ENCODE data around the gene MYL3.

MYL3 gene

DNA sequence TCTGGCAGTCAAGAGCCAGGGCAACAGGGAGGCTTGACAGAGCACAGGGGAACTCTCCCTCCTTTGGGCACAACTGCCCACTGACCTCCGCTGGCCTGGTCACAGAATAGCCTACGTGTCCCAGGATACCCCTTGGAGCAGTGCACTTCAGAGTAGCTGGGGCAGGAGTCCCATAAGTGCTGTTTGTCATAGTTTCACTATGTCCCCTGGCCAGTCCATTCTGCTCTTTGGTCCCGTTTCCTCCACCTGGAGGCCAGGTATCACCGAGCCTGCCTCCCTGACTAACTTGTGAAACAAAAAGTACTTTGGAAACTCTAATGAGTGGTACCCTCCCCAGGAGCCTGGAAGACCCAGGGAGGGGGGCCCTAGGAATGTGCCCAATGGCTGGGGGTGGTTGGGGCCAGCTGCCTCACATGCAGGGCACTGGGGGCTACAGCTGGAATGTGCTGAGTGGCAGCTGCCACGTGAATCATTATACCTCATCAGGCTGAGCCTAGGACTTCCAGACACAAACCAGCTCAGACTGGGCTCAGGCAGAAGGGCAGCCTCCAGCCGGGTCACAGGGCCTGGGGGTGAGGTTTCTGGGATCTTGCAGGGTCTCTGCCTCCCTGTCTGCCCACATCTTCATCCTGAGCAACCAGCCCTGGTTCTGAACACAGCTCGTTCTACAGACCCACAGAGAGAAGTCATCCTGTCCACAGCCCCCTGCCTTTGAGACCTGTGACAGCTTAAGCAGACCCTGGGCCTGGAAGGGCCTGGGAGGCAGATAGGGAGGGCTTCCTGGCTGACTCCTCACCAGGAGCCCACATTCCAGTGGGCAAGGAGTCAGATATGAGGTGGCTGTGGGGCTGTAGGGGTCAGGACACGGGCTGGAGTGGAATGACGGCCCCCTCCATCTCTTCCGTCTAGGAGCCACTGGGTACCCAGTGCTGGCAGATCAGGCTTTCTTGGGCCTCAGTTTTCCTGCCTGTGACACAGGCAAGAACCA is 13.4 kb upstream of the MYL3 start:
- Histone ChIP-seq H3K4me1 (ENCODE audit: control insufficient read depth, insufficient read depth, low read length) (peaks cover 4% of the 10 kb centered on the region), H3K4me3 (ENCODE audit: low read length) (no peak overlapping the region), H3K27ac (ENCODE audit: low read depth, low read length) (no peak overlapping the region), H3K36me3 (ENCODE audit: control insufficient read depth, insufficient read depth, low read length) (no peaks in the 10 kb centered on the region), H3K9ac (ENCODE audit: low read length) (no peak overlapping the region), H3K27me3 (ENCODE audit: control insufficient read depth, insufficient read depth, low read length) (peaks cover 5% of the 10 kb centered on the region)

DNA sequence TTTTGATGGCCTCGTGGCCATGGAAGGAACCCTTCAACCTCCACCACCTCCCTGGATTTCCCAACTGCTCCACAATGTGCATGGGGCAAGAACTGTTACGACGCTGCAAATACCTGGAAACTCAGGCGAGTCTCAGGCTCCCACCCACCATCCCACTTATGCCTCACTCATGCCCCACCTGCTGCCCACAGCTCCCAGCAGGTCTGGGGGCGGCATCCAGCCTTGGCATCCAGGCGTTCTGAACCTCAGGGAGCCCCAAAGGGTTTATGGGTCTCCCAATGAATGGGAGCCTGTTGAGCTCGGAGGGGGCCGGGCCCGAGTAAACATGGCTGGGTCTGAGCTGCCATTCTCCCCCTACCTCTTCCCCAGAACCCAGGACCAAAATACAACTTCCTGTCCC is 12.3 kb upstream of the MYL3 start:
- Histone ChIP-seq H3K4me1 (ENCODE audit: control insufficient read depth, insufficient read depth, low read length) (peaks cover 4% of the 10 kb centered on the region), H3K36me3 (ENCODE audit: control insufficient read depth, insufficient read depth, low read length) (no peaks in the 10 kb centered on the region), H3K4me3 (ENCODE audit: low read length) (no peak overlapping the region), H3K27ac (ENCODE audit: low read depth, low read length) (no peak overlapping the region), H3K9ac (ENCODE audit: low read length) (no peak overlapping the region), H3K27me3 (ENCODE audit: control insufficient read depth, insufficient read depth, low read length) (no peaks in the 10 kb centered on the region)

DNA sequence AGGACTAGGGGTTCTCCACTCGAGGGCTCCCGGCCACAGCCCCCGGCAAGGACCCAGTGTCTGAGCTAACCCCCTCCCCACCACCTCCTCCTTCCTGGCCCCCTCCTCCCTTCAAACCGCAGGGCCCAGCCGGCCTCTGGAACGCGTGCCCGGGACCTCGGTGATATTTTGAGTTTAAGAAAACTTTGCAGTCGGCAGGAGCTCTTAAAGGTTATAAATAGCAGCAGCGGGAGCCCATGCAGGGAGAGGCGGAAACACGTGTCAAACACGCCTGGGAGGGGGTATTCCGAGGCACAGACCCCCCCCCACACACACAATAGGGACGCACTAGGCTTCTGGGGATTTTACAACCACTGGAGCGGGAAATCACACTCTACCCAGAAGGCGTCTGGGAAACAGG is 11.2 kb upstream of the MYL3 start:
- H3K4me1 ChIP-seq (ENCODE audit: control insufficient read depth, insufficient read depth, low read length) = peaks cover 4% of the 10 kb centered on the region

DNA sequence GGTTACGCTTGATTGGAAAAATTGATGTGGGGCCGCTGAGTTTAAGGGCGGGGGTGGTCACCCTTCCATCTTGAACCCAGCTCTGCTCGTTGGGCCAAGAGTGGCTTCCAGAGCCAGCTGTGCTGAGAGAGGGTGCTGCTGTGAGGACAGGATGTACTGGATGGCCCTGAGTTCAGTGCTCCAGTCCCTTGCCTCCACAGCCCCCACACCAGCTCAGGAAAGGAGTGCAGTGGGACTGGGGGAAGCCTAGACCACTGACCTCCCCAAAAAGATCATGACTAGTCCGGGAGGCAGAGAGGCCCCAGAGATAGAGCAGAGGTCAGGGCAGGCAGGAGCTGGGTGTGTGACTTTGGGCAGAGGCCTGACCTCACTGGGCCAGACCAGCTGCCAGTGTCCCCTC is 10.3 kb upstream of the MYL3 start:
- Histone ChIP-seq H3K27ac (ENCODE audit: low read depth, low read length) (no peak overlapping the region), H3K27me3 (ENCODE audit: control insufficient read depth, insufficient read depth, low read length) (no peaks in the 10 kb centered on the region), H3K4me1 (ENCODE audit: control insufficient read depth, insufficient read depth, low read length) (peaks cover 2% of the 10 kb centered on the region), H3K4me3 (ENCODE audit: low read length) (no peak overlapping the region), H3K9ac (ENCODE audit: low read length) (no peak overlapping the region), H3K36me3 (ENCODE audit: control insufficient read depth, insufficient read depth, low read length) (no peaks in the 10 kb centered on the region)

More for the DNA sequence above, 11.2 kb upstream of the MYL3 start:
- no peak overlapping the region for H3K9ac ChIP-seq (ENCODE audit: low read length)
- no peaks in the 10 kb centered on the region for H3K27me3 ChIP-seq (ENCODE audit: control insufficient read depth, insufficient read depth, low read length)
- no peak overlapping the region for H3K27ac ChIP-seq (ENCODE audit: low read depth, low read length)
- no peaks in the 10 kb centered on the region for H3K36me3 ChIP-seq (ENCODE audit: control insufficient read depth, insufficient read depth, low read length)
- no peak overlapping the region for H3K4me3 ChIP-seq (ENCODE audit: low read length)

DNA sequence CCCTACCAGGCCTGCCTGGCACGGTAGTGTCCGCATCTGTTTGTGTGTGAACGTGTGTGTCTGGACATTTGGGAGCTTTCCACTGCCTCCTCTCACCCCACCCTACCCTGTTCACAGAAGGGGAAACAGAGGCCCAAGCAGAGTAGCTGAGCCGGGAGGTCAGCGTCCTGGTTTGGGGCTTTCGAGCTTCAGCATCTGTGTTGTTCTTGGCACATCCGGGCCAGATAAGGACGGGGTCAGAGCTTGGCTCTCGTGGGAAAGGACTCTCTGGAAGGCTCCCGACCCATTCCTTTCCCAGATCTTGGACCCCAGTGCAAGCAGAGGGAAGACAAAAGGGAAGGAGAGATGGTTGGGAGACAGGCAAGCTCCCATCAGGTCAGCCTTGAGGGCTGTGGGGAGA is 8.0 kb upstream of the MYL3 start:
- no peak overlapping the region for H3K9ac ChIP-seq (ENCODE audit: low read length)
- H3K4me3 ChIP-seq (ENCODE audit: low read length) = no peak overlapping the region
- H3K4me1 ChIP-seq (ENCODE audit: control insufficient read depth, insufficient read depth, low read length) = peaks cover 16% of the 10 kb centered on the region
- H3K27me3 ChIP-seq (ENCODE audit: control insufficient read depth, insufficient read depth, low read length) = no peaks in the 10 kb centered on the region
- no peaks in the 10 kb centered on the region for H3K36me3 ChIP-seq (ENCODE audit: control insufficient read depth, insufficient read depth, low read length)
- H3K27ac ChIP-seq (ENCODE audit: low read depth, low read length) = no peak overlapping the region

DNA sequence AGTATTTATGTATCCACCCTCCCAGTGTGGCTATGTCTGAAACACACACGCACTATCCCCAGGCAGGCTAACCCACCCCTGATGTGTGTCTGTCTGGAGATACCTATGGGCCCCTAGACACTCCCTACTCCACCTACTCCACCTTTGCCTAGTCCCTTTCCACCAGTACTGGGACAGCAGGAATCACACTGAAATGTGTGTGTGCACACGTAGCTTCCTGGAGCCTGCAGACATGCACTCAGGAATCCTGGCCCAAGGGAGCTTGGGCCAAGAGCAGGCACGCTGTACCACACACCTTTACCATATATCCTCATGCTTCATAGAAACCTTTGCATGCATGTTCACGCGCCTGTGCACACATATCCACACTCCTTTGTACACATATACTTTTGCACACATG is 7.4 kb upstream of the MYL3 start:
- Histone ChIP-seq H3K9ac (ENCODE audit: low read length) (no peak overlapping the region), H3K4me1 (ENCODE audit: control insufficient read depth, insufficient read depth, low read length) (peaks cover 16% of the 10 kb centered on the region), H3K27ac (ENCODE audit: low read depth, low read length) (no peak overlapping the region), H3K36me3 (ENCODE audit: control insufficient read depth, insufficient read depth, low read length) (no peaks in the 10 kb centered on the region), H3K27me3 (ENCODE audit: control insufficient read depth, insufficient read depth, low read length) (no peaks in the 10 kb centered on the region), H3K4me3 (ENCODE audit: low read length) (no peak overlapping the region)

DNA sequence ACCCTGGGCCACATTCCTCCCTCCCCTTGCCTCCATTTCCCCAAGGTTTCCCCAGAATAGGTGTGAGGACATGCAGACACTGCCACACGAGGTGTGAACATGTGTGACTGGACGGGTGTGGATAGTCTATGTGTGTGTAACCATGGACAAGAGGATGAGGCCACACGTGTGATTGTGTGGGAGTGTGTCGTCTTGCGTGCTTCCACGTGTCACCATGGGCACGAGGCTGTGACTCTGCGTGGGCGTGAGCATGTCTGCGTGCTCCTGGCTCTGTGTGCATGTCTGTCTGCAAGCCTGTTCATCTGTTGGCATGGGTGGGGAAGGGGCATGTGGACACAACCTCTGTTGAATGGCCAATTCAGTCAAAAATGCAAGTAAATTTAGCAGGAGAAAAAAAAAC is 6.2 kb upstream of the MYL3 start:
- peaks cover 16% of the 10 kb centered on the region for H3K4me1 ChIP-seq (ENCODE audit: control insufficient read depth, insufficient read depth, low read length)
- H3K36me3 ChIP-seq (ENCODE audit: control insufficient read depth, insufficient read depth, low read length) = no peaks in the 10 kb centered on the region
- no peak overlapping the region for H3K4me3 ChIP-seq (ENCODE audit: low read length)
- H3K9ac ChIP-seq (ENCODE audit: low read length) = no peak overlapping the region
- H3K27ac ChIP-seq (ENCODE audit: low read depth, low read length) = no peak overlapping the region
- H3K27me3 ChIP-seq (ENCODE audit: control insufficient read depth, insufficient read depth, low read length) = no peaks in the 10 kb centered on the region

DNA sequence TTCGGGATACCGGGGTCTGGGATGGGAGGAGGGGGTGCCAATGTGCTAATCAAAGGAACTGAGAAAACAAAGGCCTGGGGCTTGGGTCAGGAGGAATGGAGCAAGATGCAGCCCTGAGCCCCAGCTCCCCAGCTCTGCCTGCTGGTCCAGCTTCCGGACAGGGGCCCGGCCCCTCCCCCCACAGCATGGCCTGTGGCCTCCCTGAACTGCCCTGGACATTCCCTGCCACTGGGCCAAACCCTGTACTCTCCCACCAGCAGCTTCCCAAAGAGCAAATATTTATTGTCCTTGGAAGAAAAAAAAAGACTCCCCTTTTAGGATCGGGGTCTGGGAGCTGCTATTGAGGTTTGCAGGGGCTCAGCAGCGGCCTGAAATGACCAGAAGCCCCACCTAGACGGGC is 5.7 kb upstream of the MYL3 start:
- Histone ChIP-seq H3K27me3 (ENCODE audit: control insufficient read depth, insufficient read depth, low read length) (no peaks in the 10 kb centered on the region), H3K9ac (ENCODE audit: low read length) (no peak overlapping the region), H3K27ac (ENCODE audit: low read depth, low read length) (no peak overlapping the region), H3K4me1 (ENCODE audit: control insufficient read depth, insufficient read depth, low read length) (peaks cover 16% of the 10 kb centered on the region), H3K36me3 (ENCODE audit: control insufficient read depth, insufficient read depth, low read length) (no peaks in the 10 kb centered on the region), H3K4me3 (ENCODE audit: low read length) (no peak overlapping the region)

DNA sequence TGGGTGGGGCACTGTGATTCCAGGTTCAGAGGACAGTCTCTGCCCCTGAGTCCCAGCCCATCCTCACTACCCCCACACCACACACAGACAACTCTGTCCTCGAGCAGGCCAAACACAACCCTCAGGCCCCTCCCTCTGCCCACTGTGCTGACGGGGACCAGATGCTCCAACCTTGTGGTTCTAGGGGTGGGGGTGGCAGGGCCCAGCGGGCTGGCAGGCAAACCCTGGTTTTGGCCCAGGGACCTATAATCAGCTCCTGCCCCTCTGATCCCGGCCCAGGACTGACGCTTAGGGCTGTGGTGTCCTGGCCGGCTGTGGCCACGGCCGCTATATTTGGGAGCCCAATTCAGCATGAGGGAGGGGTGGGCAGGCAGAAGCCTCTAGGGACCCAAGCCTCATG is 5.0 kb upstream of the MYL3 start:
- no peak overlapping the region for H3K9ac ChIP-seq (ENCODE audit: low read length)
- no peaks in the 10 kb centered on the region for H3K27me3 ChIP-seq (ENCODE audit: control insufficient read depth, insufficient read depth, low read length)
- peak overlapping the region; percentile 62 for H3K27ac ChIP-seq (ENCODE audit: low read depth, low read length)
- no peaks in the 10 kb centered on the region for H3K36me3 ChIP-seq (ENCODE audit: control insufficient read depth, insufficient read depth, low read length)
- H3K4me3 ChIP-seq (ENCODE audit: low read length) = no peak overlapping the region
- peaks cover 16% of the 10 kb centered on the region for H3K4me1 ChIP-seq (ENCODE audit: control insufficient read depth, insufficient read depth, low read length)

DNA sequence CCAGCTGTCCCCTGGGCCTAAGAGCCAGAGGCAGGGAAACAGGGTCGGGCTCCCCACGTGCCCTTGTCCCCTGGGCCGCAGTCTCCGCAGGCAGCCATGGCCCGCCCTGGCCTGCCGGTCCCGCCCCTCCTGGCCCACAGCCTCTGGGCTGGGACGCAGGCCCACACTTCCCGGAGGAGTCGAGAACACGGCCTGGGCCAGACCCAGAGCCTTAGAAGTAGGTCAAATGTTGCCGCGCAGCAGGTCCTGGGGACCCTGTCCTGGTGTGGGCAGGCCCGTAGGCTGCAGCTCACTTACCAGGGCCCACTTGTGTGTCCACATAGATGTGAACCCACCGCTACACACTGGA is 4.3 kb upstream of the MYL3 start:
- H3K27ac ChIP-seq (ENCODE audit: low read depth, low read length) = peak overlapping the region; percentile 62
- H3K27me3 ChIP-seq (ENCODE audit: control insufficient read depth, insufficient read depth, low read length) = no peaks in the 10 kb centered on the region
- no peaks in the 10 kb centered on the region for H3K36me3 ChIP-seq (ENCODE audit: control insufficient read depth, insufficient read depth, low read length)
- peak overlapping the region; percentile 26 for H3K4me3 ChIP-seq (ENCODE audit: low read length)
- no peak overlapping the region for H3K9ac ChIP-seq (ENCODE audit: low read length)
- peaks cover 16% of the 10 kb centered on the region for H3K4me1 ChIP-seq (ENCODE audit: control insufficient read depth, insufficient read depth, low read length)

DNA sequence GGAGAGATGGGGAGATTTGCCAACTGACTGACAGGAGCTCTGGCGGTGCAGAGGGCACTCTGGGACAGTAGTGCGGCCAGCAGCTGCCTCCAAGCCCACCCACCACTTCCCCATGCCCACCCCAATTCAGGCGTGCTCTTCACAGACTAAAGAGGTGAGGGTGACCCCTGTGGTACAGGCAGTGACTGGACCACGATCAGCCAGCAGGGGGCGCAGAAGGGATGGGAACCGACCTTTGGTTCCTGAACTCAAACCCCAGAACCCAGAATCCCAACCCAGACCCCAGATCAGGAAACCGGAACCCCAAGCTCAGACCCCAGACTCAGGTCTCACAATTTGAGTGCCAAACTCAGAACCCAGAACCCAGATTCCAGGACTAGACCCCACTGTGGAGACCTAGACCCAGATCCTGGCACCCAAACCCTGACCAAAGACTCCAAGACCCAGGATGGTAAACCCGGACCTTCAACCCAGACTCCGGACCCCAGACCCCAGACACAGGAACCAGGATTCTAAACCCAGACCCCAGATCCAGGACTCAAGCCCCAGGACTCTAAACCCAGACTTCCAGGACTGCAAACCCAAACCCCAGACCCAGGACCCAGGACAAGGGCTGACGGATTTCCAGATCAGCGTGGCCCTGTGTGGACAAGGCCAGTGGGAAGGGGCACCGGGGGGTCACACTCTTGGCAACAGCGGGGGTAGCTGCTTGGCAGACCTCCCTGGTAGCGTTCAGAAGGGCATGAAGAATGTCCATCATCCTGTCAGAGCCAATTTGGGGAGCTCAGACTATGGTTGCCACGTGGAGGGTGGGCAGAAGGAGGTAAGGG is 3.7 kb upstream of the MYL3 start:
- H3K9ac ChIP-seq (ENCODE audit: low read length) = no peak overlapping the region
- no peaks in the 10 kb centered on the region for H3K27me3 ChIP-seq (ENCODE audit: control insufficient read depth, insufficient read depth, low read length)
- H3K27ac ChIP-seq (ENCODE audit: low read depth, low read length) = no peak overlapping the region
- H3K4me3 ChIP-seq (ENCODE audit: low read length) = peak overlapping the region; percentile 22
- H3K4me1 ChIP-seq (ENCODE audit: control insufficient read depth, insufficient read depth, low read length) = peaks cover 16% of the 10 kb centered on the region
- H3K36me3 ChIP-seq (ENCODE audit: control insufficient read depth, insufficient read depth, low read length) = no peaks in the 10 kb centered on the region

DNA sequence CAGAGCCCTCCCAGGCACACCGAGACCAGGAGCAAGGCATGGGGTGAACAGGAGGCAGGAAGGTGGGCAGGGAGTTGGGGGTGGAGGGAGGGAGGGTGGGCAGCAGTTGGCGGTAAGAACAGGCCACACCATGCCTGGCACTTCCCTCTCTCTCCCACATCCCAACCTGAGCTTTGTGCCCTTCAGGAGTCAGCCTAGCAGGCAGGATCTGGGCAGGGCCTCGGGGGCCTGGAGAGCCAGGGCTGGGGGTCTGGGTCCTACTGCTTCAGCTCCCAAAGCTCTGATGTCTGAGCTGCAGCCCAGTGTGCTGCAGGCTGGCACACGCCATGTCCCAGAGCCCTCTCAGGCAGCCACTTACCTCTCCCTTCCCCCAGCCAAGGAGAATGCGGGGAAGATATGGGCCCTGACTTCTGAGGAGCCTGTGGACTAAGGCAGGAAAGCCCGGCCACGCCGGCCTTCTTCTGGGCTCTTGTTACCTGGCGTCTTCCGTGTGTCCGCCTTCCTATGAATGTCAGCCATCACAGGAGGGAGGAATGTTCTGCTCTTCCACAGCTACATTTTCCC is 2.9 kb upstream of the MYL3 start:
- no peak overlapping the region for H3K27ac ChIP-seq (ENCODE audit: low read depth, low read length)
- H3K4me3 ChIP-seq (ENCODE audit: low read length) = no peak overlapping the region
- no peaks in the 10 kb centered on the region for H3K27me3 ChIP-seq (ENCODE audit: control insufficient read depth, insufficient read depth, low read length)
- no peaks in the 10 kb centered on the region for H3K36me3 ChIP-seq (ENCODE audit: control insufficient read depth, insufficient read depth, low read length)
- no peak overlapping the region for H3K9ac ChIP-seq (ENCODE audit: low read length)
- peaks cover 16% of the 10 kb centered on the region for H3K4me1 ChIP-seq (ENCODE audit: control insufficient read depth, insufficient read depth, low read length)
